Measurements from ENCODE around the gene CDH16. TPM values are rescaled to one million over a fixed set of nuclear protein-coding genes. Genes with fewer than 3 reads are reported as not detected.

The CDH16 gene
- total RNA-seq, 1 donor from 2014 or later, result not detected

DNA sequence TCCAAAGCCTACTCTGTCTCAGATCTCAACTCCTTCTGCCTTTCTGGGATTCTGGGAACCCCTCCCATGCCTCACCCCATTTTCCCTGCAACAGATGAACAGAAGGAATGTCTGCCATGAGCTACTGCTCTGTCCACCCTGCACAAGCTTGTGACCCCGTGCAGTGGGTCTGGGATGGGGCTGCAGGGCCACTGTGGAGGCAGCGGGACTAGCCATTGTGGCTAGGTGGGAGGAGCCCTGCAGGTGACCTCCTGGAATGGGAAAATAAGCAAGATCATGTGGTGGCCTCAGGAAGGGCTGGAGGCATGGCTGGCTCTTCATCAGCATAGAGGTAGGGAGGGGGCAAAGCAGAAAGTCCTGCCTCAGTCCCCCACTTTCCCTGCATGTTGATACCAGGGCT is 24.6 kb downstream of the CDH16 start:
- peaks cover 5 to 28% of the 10 kb centered on the region in 2 donors for H3K4me1 ChIP-seq
- no peaks in the 10 kb centered on the region for H3K27me3 ChIP-seq
- intact Hi-C loops (cut with DNase I), result loop anchor here (2.0 kb wide), 2 partner anchors 53 to 261 kb away; no protein-coding TSS in a partner anchor
- no peaks in the 10 kb centered on the region for H3K9me3 ChIP-seq
- no peak overlapping the region for H3K4me3 ChIP-seq
- no peaks in the 10 kb centered on the region for H3K36me3 ChIP-seq
- TF ChIP-seq, protein P1, sequence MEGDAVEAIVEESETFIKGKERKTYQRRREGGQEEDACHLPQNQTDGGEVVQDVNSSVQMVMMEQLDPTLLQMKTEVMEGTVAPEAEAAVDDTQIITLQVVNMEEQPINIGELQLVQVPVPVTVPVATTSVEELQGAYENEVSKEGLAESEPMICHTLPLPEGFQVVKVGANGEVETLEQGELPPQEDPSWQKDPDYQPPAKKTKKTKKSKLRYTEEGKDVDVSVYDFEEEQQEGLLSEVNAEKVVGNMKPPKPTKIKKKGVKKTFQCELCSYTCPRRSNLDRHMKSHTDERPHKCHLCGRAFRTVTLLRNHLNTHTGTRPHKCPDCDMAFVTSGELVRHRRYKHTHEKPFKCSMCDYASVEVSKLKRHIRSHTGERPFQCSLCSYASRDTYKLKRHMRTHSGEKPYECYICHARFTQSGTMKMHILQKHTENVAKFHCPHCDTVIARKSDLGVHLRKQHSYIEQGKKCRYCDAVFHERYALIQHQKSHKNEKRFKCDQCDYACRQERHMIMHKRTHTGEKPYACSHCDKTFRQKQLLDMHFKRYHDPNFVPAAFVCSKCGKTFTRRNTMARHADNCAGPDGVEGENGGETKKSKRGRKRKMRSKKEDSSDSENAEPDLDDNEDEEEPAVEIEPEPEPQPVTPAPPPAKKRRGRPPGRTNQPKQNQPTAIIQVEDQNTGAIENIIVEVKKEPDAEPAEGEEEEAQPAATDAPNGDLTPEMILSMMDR (IDR thresholded peaks at IDR 0.05), result no peak
- DNase-seq (ENCODE audit: low spot score in 2 of 2), result no peak
- no peak overlapping the region for H3K27ac ChIP-seq

DNA sequence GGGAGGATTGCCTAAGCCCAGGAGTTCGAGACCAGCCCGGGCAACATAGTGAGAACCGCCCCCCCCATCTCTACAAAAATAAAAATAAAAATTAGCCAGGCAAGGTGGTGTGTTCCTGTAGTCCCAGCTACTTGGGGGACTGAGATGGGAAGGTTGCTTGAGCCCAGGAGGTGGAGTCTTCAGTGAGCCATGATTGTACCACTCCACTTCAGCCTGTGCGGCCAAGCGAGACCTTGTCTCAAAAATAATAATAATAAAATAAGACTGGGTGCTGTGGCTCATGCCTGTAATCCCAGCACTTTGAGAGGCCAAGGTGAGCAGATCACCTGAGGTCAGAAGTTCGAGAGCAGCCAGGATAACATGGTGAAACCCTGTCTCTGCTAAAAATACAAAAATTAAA is 26.9 kb downstream of the CDH16 start:
- Histone ChIP-seq H3K27ac (no peak overlapping the region), H3K27me3 (no peaks in the 10 kb centered on the region), H3K4me3 (no peak overlapping the region), H3K9me3 (no peaks in the 10 kb centered on the region), H3K36me3 (no peaks in the 10 kb centered on the region), H3K4me1 (peaks cover 0 to 15% of the 10 kb centered on the region in 2 donors)
- TF ChIP-seq, protein P1 (IDR thresholded peaks at IDR 0.05), result no peak
- DNase-seq (ENCODE audit: low spot score in 2 of 2), result no peak
- intact Hi-C loops (cut with DNase I), result no loop called here

DNA sequence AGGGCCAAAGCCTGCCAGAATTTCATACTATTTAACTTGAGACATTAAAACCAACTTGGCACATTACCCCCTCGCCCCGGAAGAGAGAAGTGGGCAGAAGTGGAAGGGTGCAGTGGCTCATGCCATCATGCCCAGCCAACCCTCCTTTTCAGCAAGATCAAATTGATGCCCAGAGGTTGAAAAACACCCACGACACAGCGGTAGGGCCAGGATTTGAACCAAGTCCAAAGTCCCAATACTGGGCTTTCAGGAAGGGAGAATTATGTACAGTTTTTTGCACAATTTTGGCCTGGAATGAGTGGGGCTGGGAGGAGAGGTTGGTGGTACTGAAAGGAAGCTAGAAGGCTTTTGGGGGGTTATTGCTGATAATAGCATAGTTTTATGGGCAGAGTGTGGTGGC is 27.3 kb downstream of the CDH16 start:
- H3K36me3 ChIP-seq, result no peaks in the 10 kb centered on the region
- TF ChIP-seq, protein P1 (IDR thresholded peaks at IDR 0.05), result no peak
- H3K27me3 ChIP-seq, result no peaks in the 10 kb centered on the region
- no peak overlapping the region for H3K27ac ChIP-seq
- H3K9me3 ChIP-seq, result no peaks in the 10 kb centered on the region
- intact Hi-C loops (cut with DNase I), result no loop called here
- H3K4me1 ChIP-seq, result peaks cover 0 to 11% of the 10 kb centered on the region in 2 donors
- no peak for DNase-seq (ENCODE audit: low spot score in 2 of 2)
- H3K4me3 ChIP-seq, result no peak overlapping the region

DNA sequence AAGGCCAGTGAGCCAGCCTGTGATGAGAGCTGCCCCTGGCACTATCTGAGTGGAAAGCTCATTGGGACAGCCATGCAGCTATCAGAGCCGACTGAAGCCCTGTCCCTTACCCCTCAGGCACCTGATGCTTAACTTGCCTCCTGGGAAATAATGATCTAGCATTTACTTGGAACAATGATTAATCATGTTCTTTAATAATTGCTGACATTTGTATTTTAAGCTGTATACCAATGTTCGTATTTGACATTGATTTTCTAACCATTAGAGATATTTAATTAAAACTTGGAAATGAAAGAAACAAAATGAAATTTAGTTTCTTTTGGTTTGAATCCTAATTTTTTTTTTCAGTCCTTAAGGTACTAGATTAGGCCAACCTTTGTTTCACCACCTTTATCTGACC is 27.9 kb downstream of the CDH16 start:
- peaks cover 0 to 6% of the 10 kb centered on the region in 2 donors for H3K4me1 ChIP-seq
- no peaks in the 10 kb centered on the region for H3K27me3 ChIP-seq
- H3K27ac ChIP-seq, result no peak overlapping the region
- no peaks in the 10 kb centered on the region for H3K9me3 ChIP-seq
- DNase-seq (ENCODE audit: low spot score in 2 of 2), result no peak
- H3K36me3 ChIP-seq, result peaks cover 0 to under 1% of the 10 kb centered on the region in 2 donors
- intact Hi-C loops (cut with DNase I), result no loop called here
- no peak overlapping the region for H3K4me3 ChIP-seq
- TF ChIP-seq, protein P1 (IDR thresholded peaks at IDR 0.05), result no peak

DNA sequence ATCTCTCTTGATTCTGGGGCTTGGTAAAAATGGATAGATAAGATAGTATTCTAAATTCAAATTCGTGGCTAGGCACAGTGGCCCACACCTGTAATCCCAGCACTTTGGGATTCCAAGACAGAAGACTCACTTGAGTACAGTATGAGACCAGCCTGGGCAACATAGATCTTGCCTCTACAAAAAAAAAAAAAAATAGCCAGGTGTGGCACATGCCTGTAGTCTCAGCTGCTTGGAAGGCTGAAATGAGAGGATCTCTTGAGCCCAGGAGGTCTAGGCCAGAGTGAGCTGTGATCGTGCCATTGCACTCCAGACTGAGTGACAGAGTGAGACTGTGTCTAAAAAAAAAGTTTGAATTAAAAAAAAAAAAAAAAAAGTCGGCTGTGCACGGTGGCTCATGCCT is 29.1 kb downstream of the CDH16 start:
- H3K4me1 ChIP-seq, result no peaks in the 10 kb centered on the region
- no peaks in the 10 kb centered on the region for H3K9me3 ChIP-seq
- intact Hi-C loops (cut with DNase I), result no loop called here
- DNase-seq (ENCODE audit: low spot score in 2 of 2), result no peak
- TF ChIP-seq, protein P1 (IDR thresholded peaks at IDR 0.05), result no peak
- no peak overlapping the region for H3K4me3 ChIP-seq
- H3K27ac ChIP-seq, result no peak overlapping the region
- peaks cover 9 to 12% of the 10 kb centered on the region in 2 donors for H3K36me3 ChIP-seq
- H3K27me3 ChIP-seq, result no peaks in the 10 kb centered on the region

Measured in ascending aorta (tissue), 2 donors.